GM19035 (cell line): Measurements from ENCODE around the gene ZFP1.

Source experiments
- ATAC-seq: cut with Tn5 transposase; IDR thresholded peaks from one replicate; pipeline ENCODE4 v1.9.1; 2021; ENCODE audit not compliant: unreplicated experiment

ZFP1 gene

GRCh38 chr16:75147968-75148310, 385 bp upstream of the ZFP1 start:
- ATAC-seq, result no peak

- ATAC-seq, result no peak
Measured at GRCh38 chr16:75151798-75152197, 3.5 kb downstream of the ZFP1 start.

GRCh38 chr16:75152635-75153034, 4.3 kb downstream of the ZFP1 start:
- ATAC-seq, result no peak

- ATAC-seq, result no peak
Measured at GRCh38 chr16:75160386-75160785, 12.1 kb downstream of the ZFP1 start.

GRCh38 chr16:75169899-75170405, 21.6 kb downstream of the ZFP1 start:
- no peak for ATAC-seq

GRCh38 chr16:75172578-75172977, 24.3 kb downstream of the ZFP1 start:
- ATAC-seq, result no peak

- no peak for ATAC-seq
Measured at GRCh38 chr16:75175074-75175473, 26.8 kb downstream of the ZFP1 start.

- no peak for ATAC-seq
Measured at GRCh38 chr16:75176926-75177325, 28.6 kb downstream of the ZFP1 start.

GRCh38 chr16:75179208-75179607, 30.9 kb downstream of the ZFP1 start:
- ATAC-seq, result no peak

- ATAC-seq, result no peak
Measured at GRCh38 chr16:75181630-75182029, 33.3 kb downstream of the ZFP1 start.

GRCh38 chr16:75188832-75189477, 40.6 kb downstream of the ZFP1 start:
- ATAC-seq, result no peak

- ATAC-seq, result no peak
Measured at GRCh38 chr16:75189638-75190245, 41.4 kb downstream of the ZFP1 start.

- no peak for ATAC-seq
Measured at GRCh38 chr16:75192606-75193264, 44.4 kb downstream of the ZFP1 start.

- ATAC-seq, result no peak
Measured at GRCh38 chr16:75193265-75193650, 44.9 kb downstream of the ZFP1 start.

- no peak for ATAC-seq
Measured at GRCh38 chr16:75193730-75194444, 45.6 kb downstream of the ZFP1 start.

- no peak for ATAC-seq
Measured at GRCh38 chr16:75195811-75196790, 47.8 kb downstream of the ZFP1 start.

GRCh38 chr16:75196836-75197235, 48.5 kb downstream of the ZFP1 start:
- no peak for ATAC-seq

GRCh38 chr16:75197522-75198134, 49.3 kb downstream of the ZFP1 start:
- no peak for ATAC-seq

GRCh38 chr16:75198135-75198600, 49.8 kb downstream of the ZFP1 start:
- no peak for ATAC-seq

- ATAC-seq, result no peak
Measured at GRCh38 chr16:75202069-75202590, 53.8 kb downstream of the ZFP1 start.
